Measurements from ENCODE around the gene NHSL2. TPM values are rescaled to one million over a fixed set of nuclear protein-coding genes. Genes with fewer than 3 reads are reported as not detected.

Gene NHSL2
- polyA plus RNA-seq, 4 donors = under 0.01 to 2.9 (median 1.5) TPM; not detected in 1

DNA sequence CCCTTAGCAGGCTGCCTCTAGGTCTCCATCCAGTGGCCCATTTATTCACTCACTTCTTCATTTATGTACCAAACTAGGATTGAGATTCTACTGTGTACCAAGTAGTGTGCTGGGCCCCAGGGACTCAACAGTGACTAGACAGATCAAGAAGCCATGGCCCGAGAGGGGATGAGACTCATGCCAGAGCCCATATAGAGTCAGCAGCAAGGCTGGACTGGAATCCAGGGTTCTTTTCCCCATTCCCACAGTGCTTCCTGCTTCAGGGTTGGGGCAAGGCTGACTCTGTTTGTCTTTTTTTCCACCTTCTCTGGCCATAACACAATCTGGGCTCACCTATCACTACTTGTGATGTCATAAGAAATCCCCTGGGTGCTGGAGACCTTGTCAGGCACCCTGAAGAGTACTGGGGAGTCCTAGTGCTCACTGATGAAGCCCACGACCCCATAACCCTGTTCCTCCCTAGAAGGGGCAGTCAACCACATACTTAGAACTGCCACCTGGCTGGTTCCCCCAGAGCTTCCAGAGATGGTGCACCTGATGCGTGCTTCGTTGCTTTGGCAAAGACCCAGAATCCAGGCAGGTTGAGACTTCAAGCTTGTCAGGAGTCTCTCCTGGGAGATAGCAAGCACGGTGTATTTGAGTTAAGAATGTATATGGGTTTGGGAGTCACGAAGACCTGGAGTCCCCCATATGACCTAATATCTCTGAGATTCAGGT is 214.8 kb downstream of the NHSL2 start:
- no peak overlapping the region for H3K4me3 ChIP-seq (ENCODE audit: low read depth in 1 of 3, low read length in 3 of 3)
- DNase-seq (no peak), FAIRE-seq (no peak)
- WGBS, 3 donors = 32 to 52% (median 42%) methylated on average over 6 of the region's 6 CpGs
- H3K9me3 ChIP-seq (ENCODE audit: control insufficient read depth in 2 of 2, insufficient read depth in 1 of 2, low read depth in 1 of 2, low read length in 1 of 2) = no peaks in the 10 kb centered on the region
- no peaks in the 10 kb centered on the region for H3K27me3 ChIP-seq (ENCODE audit: control insufficient read depth in 3 of 3, insufficient read depth in 3 of 3, low read length in 3 of 3)
- peaks cover 0 to 3% (median 0%) of the 10 kb centered on the region in 3 donors for H3K36me3 ChIP-seq (ENCODE audit: control insufficient read depth in 3 of 3, insufficient read depth in 2 of 3, low read depth in 1 of 3, low read length in 3 of 3)
- peak overlapping the region in 1 of 3 donors; percentile 42 for H3K27ac ChIP-seq (ENCODE audit: low read depth in 1 of 3, low read length in 2 of 3)
- peaks cover 0 to 23% (median 3%) of the 10 kb centered on the region in 3 donors for H3K4me1 ChIP-seq (ENCODE audit: control insufficient read depth in 3 of 3, insufficient read depth in 2 of 3, low read depth in 1 of 3, low read length in 2 of 3)

DNA sequence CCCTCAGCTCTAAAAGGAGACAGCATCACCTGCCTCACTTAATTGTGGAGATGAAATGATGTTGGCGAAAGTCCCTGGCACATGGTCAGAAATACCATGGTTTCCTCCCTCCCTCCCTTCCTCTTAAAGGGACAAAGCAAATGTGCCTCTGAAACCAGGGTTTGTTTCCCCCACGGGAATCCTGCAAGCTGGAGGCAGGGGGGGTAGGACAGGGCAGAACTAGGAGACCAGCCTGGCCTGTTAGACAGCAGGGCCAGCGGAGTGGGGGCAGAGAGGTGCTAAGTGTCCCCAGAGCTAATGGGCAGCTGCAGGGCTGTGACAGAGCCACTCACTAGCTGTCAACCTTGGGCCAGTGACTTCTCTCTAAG is 215.4 kb downstream of the NHSL2 start:
- Histone ChIP-seq H3K27ac (ENCODE audit: low read depth in 1 of 3, low read length in 2 of 3) (peak overlapping the region in 2 of 3 donors; percentile 36 to 42), H3K9me3 (ENCODE audit: control insufficient read depth in 2 of 2, insufficient read depth in 1 of 2, low read depth in 1 of 2, low read length in 1 of 2) (no peaks in the 10 kb centered on the region), H3K4me3 (ENCODE audit: low read depth in 1 of 3, low read length in 3 of 3) (no peak overlapping the region), H3K36me3 (ENCODE audit: control insufficient read depth in 3 of 3, insufficient read depth in 2 of 3, low read depth in 1 of 3, low read length in 3 of 3) (peaks cover 0 to 3% (median 0%) of the 10 kb centered on the region in 3 donors), H3K27me3 (ENCODE audit: control insufficient read depth in 3 of 3, insufficient read depth in 3 of 3, low read length in 3 of 3) (peaks cover 0 to 3% (median 0%) of the 10 kb centered on the region in 3 donors), H3K4me1 (ENCODE audit: control insufficient read depth in 3 of 3, insufficient read depth in 2 of 3, low read depth in 1 of 3, low read length in 2 of 3) (peaks cover 0 to 24% (median 3%) of the 10 kb centered on the region in 3 donors)
- DNase-seq = no peak
- FAIRE-seq = no peak
- WGBS, 3 donors = 28 to 32% (median 29%) methylated on average over 3 of the region's 3 CpGs

GRCh38 chrX:72126539-72127140 is 216.0 kb downstream of the NHSL2 start:
- Histone ChIP-seq H3K9me3 (ENCODE audit: control insufficient read depth in 2 of 2, insufficient read depth in 1 of 2, low read depth in 1 of 2, low read length in 1 of 2) (no peaks in the 10 kb centered on the region), H3K4me1 (ENCODE audit: control insufficient read depth in 3 of 3, insufficient read depth in 2 of 3, low read depth in 1 of 3, low read length in 2 of 3) (peaks cover 0 to 27% (median 3%) of the 10 kb centered on the region in 3 donors), H3K36me3 (ENCODE audit: control insufficient read depth in 3 of 3, insufficient read depth in 2 of 3, low read depth in 1 of 3, low read length in 3 of 3) (peaks cover 0 to 3% (median 0%) of the 10 kb centered on the region in 3 donors), H3K4me3 (ENCODE audit: low read depth in 1 of 3, low read length in 3 of 3) (no peak overlapping the region), H3K27ac (ENCODE audit: low read depth in 1 of 3, low read length in 2 of 3) (peak overlapping the region in 2 of 3 donors; percentile 36 to 42), H3K27me3 (ENCODE audit: control insufficient read depth in 3 of 3, insufficient read depth in 3 of 3, low read length in 3 of 3) (peaks cover 3% of the 10 kb centered on the region in 3 donors)
- 19 to 24% (median 20%) methylated on average over 7 to 9 of the region's 9 CpGs for WGBS, 3 donors
- DNase-seq (peak; percentile 70 to 82), FAIRE-seq (no peak)

GRCh38 chrX:72127332-72127731 is 216.7 kb downstream of the NHSL2 start:
- no peak overlapping the region for H3K27ac ChIP-seq (ENCODE audit: low read depth in 1 of 3, low read length in 2 of 3)
- H3K4me3 ChIP-seq (ENCODE audit: low read depth in 1 of 3, low read length in 3 of 3) = no peak overlapping the region
- no peaks in the 10 kb centered on the region for H3K9me3 ChIP-seq (ENCODE audit: control insufficient read depth in 2 of 2, insufficient read depth in 1 of 2, low read depth in 1 of 2, low read length in 1 of 2)
- WGBS, 3 donors = 50 to 68% (median 66%) methylated on average over 3 of the region's 3 CpGs
- peaks cover 0 to 3% (median 0%) of the 10 kb centered on the region in 3 donors for H3K36me3 ChIP-seq (ENCODE audit: control insufficient read depth in 3 of 3, insufficient read depth in 2 of 3, low read depth in 1 of 3, low read length in 3 of 3)
- FAIRE-seq = no peak
- peaks cover 3 to 8% (median 3%) of the 10 kb centered on the region in 3 donors for H3K27me3 ChIP-seq (ENCODE audit: control insufficient read depth in 3 of 3, insufficient read depth in 3 of 3, low read length in 3 of 3)
- no peak for DNase-seq
- H3K4me1 ChIP-seq (ENCODE audit: control insufficient read depth in 3 of 3, insufficient read depth in 2 of 3, low read depth in 1 of 3, low read length in 2 of 3) = peaks cover 0 to 28% (median 3%) of the 10 kb centered on the region in 3 donors

DNA sequence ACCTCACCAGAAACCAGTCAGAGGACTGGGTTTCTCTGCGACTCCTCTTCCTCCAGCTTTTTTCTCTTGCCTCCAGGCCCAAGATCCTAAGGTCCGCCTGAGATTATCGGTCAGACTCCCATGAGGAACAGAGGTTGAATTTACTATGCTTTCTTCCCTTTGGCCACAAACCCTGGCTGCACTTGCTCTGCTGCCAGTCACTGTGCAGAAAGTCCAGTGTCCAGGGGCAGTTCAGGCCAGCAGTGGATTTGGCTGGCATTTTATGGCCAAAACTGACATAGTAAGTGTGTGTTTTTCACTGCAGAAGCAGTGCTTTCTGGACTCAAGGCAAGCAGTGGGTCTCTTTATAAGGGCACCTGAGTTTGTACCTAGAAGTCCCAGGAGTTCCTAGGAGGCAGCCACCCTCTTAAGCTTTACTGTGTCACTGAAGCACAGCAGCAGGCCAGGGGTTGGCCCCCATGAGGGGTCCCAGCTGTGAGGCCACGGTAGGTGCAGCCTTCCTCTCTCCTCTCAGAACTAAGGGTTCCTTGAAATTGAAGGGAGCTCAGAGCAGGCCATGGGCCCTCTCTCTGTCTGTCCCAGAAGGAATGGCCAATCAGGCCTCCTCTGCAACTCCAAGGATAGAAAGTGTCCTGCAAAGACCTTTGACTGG is 217.7 kb downstream of the NHSL2 start:
- H3K9me3 ChIP-seq (ENCODE audit: control insufficient read depth in 2 of 2, insufficient read depth in 1 of 2, low read depth in 1 of 2, low read length in 1 of 2) = no peaks in the 10 kb centered on the region
- FAIRE-seq = no peak
- DNase-seq = no peak
- no peak overlapping the region for H3K27ac ChIP-seq (ENCODE audit: low read depth in 1 of 3, low read length in 2 of 3)
- peaks cover 3 to 16% (median 3%) of the 10 kb centered on the region in 3 donors for H3K27me3 ChIP-seq (ENCODE audit: control insufficient read depth in 3 of 3, insufficient read depth in 3 of 3, low read length in 3 of 3)
- H3K36me3 ChIP-seq (ENCODE audit: control insufficient read depth in 3 of 3, insufficient read depth in 2 of 3, low read depth in 1 of 3, low read length in 3 of 3) = peaks cover 0 to 3% (median 0%) of the 10 kb centered on the region in 3 donors
- H3K4me1 ChIP-seq (ENCODE audit: control insufficient read depth in 3 of 3, insufficient read depth in 2 of 3, low read depth in 1 of 3, low read length in 2 of 3) = peaks cover 0 to 29% (median 3%) of the 10 kb centered on the region in 3 donors
- 65 to 89% (median 84%) methylated on average over 4 of the region's 4 CpGs for WGBS, 3 donors
- no peak overlapping the region for H3K4me3 ChIP-seq (ENCODE audit: low read depth in 1 of 3, low read length in 3 of 3)

DNA sequence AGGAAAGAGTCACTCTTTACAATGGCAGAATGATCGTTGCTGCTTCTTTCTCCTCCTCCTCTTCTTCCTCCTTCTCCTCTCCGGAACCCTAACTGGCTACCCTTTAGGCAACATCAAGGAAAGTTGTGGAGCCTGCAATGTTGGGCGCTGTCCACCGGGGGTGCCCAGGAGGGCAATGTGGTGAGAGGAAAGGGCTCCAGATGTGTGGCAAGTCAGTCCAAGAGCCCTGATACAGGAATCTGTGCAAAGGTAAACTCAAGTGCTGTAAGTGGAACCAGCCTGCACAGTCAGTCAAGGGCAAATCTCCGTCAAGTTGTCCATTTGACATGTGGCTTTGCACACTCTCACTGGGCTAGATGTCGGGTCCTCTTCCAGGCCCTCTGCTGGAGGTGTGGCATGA is 218.2 kb downstream of the NHSL2 start:
- H3K36me3 ChIP-seq (ENCODE audit: control insufficient read depth in 3 of 3, insufficient read depth in 2 of 3, low read depth in 1 of 3, low read length in 3 of 3) = peaks cover 0 to 3% (median 0%) of the 10 kb centered on the region in 3 donors
- H3K27me3 ChIP-seq (ENCODE audit: control insufficient read depth in 3 of 3, insufficient read depth in 3 of 3, low read length in 3 of 3) = peaks cover 3 to 19% (median 3%) of the 10 kb centered on the region in 3 donors
- no peaks in the 10 kb centered on the region for H3K9me3 ChIP-seq (ENCODE audit: control insufficient read depth in 2 of 2, insufficient read depth in 1 of 2, low read depth in 1 of 2, low read length in 1 of 2)
- H3K4me3 ChIP-seq (ENCODE audit: low read depth in 1 of 3, low read length in 3 of 3) = no peak overlapping the region
- peaks cover 0 to 23% (median 3%) of the 10 kb centered on the region in 3 donors for H3K4me1 ChIP-seq (ENCODE audit: control insufficient read depth in 3 of 3, insufficient read depth in 2 of 3, low read depth in 1 of 3, low read length in 2 of 3)
- no peak overlapping the region for H3K27ac ChIP-seq (ENCODE audit: low read depth in 1 of 3, low read length in 2 of 3)
- 48 to 68% (median 64%) methylated on average over 5 to 6 of the region's 6 CpGs for WGBS, 3 donors
- DNase-seq = peak in 1 of 2 donors; percentile 7
- FAIRE-seq = no peak

DNA sequence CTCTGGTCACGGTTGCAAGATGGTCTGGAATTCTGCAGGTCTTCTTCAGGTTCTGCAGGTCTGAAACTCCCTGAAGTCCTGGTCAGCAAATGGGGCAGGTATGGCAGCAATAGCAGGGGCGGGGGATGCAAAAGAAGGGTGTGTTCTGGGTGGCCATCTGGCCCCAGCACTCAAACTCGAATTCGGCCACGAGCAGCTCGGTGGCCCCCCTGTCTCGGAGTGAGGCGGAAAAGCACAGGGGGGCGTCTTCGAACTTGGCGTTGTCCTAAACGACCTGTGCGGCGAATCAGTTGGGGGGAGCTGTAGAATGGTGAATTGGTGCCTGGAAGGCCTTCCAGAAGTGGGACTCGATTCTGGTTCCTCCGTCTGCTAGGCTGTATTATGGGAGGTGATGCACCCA is 219.0 kb downstream of the NHSL2 start:
- FAIRE-seq (no peak), DNase-seq (no peak)
- H3K4me1 ChIP-seq (ENCODE audit: control insufficient read depth in 3 of 3, insufficient read depth in 2 of 3, low read depth in 1 of 3, low read length in 2 of 3) = peaks cover 0 to 18% (median 3%) of the 10 kb centered on the region in 3 donors
- peaks cover 0 to 3% (median 0%) of the 10 kb centered on the region in 3 donors for H3K36me3 ChIP-seq (ENCODE audit: control insufficient read depth in 3 of 3, insufficient read depth in 2 of 3, low read depth in 1 of 3, low read length in 3 of 3)
- peaks cover 3 to 20% (median 3%) of the 10 kb centered on the region in 3 donors for H3K27me3 ChIP-seq (ENCODE audit: control insufficient read depth in 3 of 3, insufficient read depth in 3 of 3, low read length in 3 of 3)
- no peaks in the 10 kb centered on the region for H3K9me3 ChIP-seq (ENCODE audit: control insufficient read depth in 2 of 2, insufficient read depth in 1 of 2, low read depth in 1 of 2, low read length in 1 of 2)
- no peak overlapping the region for H3K4me3 ChIP-seq (ENCODE audit: low read depth in 1 of 3, low read length in 3 of 3)
- WGBS, 3 donors = 92 to 95% (median 94%) methylated on average over 16 of the region's 16 CpGs
- no peak overlapping the region for H3K27ac ChIP-seq (ENCODE audit: low read depth in 1 of 3, low read length in 2 of 3)

DNA sequence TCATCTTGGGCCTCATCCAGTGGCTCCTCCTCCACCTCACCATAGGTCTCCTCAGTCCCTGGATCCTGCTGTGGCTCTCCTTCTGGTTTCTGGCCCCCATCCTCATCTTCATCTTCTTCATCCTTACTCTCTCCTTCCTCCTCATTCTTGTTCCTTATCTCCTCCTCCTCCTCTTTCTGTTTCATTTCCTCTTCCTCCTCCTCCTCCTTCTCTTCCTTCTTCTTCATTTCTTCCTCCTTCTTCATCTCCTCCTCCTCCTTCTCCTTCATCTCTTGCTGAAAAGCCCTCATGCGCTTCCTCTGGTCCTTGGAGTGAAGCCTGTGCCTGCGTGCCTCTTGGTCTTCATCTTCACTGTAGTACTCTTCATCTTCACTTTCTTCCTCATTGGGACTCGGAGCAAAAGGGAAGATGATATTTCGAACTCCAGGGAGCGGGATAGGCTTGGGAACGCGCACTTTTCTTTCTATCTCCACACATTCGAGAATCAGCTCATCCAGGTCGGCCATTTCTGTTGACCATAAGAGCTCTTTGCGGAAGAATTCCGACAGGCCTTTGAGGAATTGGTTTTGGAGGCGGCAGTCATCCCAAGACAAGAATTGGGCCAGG is 219.6 kb downstream of the NHSL2 start:
- no peak overlapping the region for H3K27ac ChIP-seq (ENCODE audit: low read depth in 1 of 3, low read length in 2 of 3)
- peaks cover 3 to 20% (median 3%) of the 10 kb centered on the region in 3 donors for H3K27me3 ChIP-seq (ENCODE audit: control insufficient read depth in 3 of 3, insufficient read depth in 3 of 3, low read length in 3 of 3)
- no peaks in the 10 kb centered on the region for H3K9me3 ChIP-seq (ENCODE audit: control insufficient read depth in 2 of 2, insufficient read depth in 1 of 2, low read depth in 1 of 2, low read length in 1 of 2)
- DNase-seq (no peak), FAIRE-seq (no peak)
- 90 to 91% (median 91%) methylated on average over 12 of the region's 12 CpGs for WGBS, 3 donors
- peak overlapping the region in 1 of 3 donors; percentile 41 for H3K4me3 ChIP-seq (ENCODE audit: low read depth in 1 of 3, low read length in 3 of 3)
- peaks cover 0 to 3% (median 0%) of the 10 kb centered on the region in 3 donors for H3K36me3 ChIP-seq (ENCODE audit: control insufficient read depth in 3 of 3, insufficient read depth in 2 of 3, low read depth in 1 of 3, low read length in 3 of 3)
- peaks cover 0 to 17% (median 3%) of the 10 kb centered on the region in 3 donors for H3K4me1 ChIP-seq (ENCODE audit: control insufficient read depth in 3 of 3, insufficient read depth in 2 of 3, low read depth in 1 of 3, low read length in 2 of 3)

All from small intestine (tissue), 7 donors.